ENCODE results near the gene SDC3.
"Not testable (repeated sequence)": the region's sequence is repeated elsewhere in the genome, so short reads cannot be mapped to it uniquely, and the experiment has no call there.

Gene SDC3

GRCh38 chr1:30908696-30909364 is at the start of gene SDC3:
Gene SDC3, minus strand, starts transcription at chr1:30908758. Its CDS starts 172 bp downstream, at chr1:30908586.
- DNase-seq (ENCODE audit: low spot score) = no peak

GRCh38 chr1:30957560-30958222 is 49.1 kb upstream of the SDC3 start:
- no peak for DNase-seq (ENCODE audit: low spot score)

GRCh38 chr1:30955448-30956015 is 47.0 kb upstream of the SDC3 start:
- DNase-seq (ENCODE audit: low spot score) = no peak

GRCh38 chr1:30953685-30954084 is 45.1 kb upstream of the SDC3 start:
- DNase-seq (ENCODE audit: low spot score) = no peak

- DNase-seq (ENCODE audit: low spot score) = no peak
These were observed 43.5 kb upstream of the SDC3 start for GRCh38 chr1:30952098-30952497.

GRCh38 chr1:30950700-30951099 is 42.1 kb upstream of the SDC3 start:
- DNase-seq (ENCODE audit: low spot score) = no peak

- DNase-seq (ENCODE audit: low spot score) = no peak
These were observed 41.5 kb upstream of the SDC3 start for GRCh38 chr1:30950053-30950452.

GRCh38 chr1:30949487-30949838 is 40.9 kb upstream of the SDC3 start:
- not testable (repeated sequence) for DNase-seq (ENCODE audit: low spot score)

- not testable (repeated sequence) for DNase-seq (ENCODE audit: low spot score)
These were observed 40.4 kb upstream of the SDC3 start for GRCh38 chr1:30948813-30949486.

- DNase-seq (ENCODE audit: low spot score) = no peak
These were observed 39.7 kb upstream of the SDC3 start for GRCh38 chr1:30948278-30948677.

GRCh38 chr1:30947212-30947611 is 38.7 kb upstream of the SDC3 start:
- DNase-seq (ENCODE audit: low spot score) = no peak

- no peak for DNase-seq (ENCODE audit: low spot score)
These were observed 33.9 kb upstream of the SDC3 start for GRCh38 chr1:30942326-30942963.

- DNase-seq (ENCODE audit: low spot score) = no peak
These were observed 32.0 kb upstream of the SDC3 start for GRCh38 chr1:30940541-30940940.

GRCh38 chr1:30936541-30937171 is 28.1 kb upstream of the SDC3 start:
- DNase-seq (ENCODE audit: low spot score) = no peak

GRCh38 chr1:30935758-30936157 is 27.2 kb upstream of the SDC3 start:
- DNase-seq (ENCODE audit: low spot score) = not testable (repeated sequence)

- DNase-seq (ENCODE audit: low spot score) = no peak
These were observed 26.1 kb upstream of the SDC3 start for GRCh38 chr1:30934613-30935012.

- no peak for DNase-seq (ENCODE audit: low spot score)
These were observed 25.3 kb upstream of the SDC3 start for GRCh38 chr1:30933874-30934252.

GRCh38 chr1:30930631-30931173 is 22.1 kb upstream of the SDC3 start:
- DNase-seq (ENCODE audit: low spot score) = no peak

- no peak for DNase-seq (ENCODE audit: low spot score)
These were observed 21.5 kb upstream of the SDC3 start for GRCh38 chr1:30929944-30930525.

GRCh38 chr1:30929135-30929889 is 20.8 kb upstream of the SDC3 start:
- peak; percentile 62 for DNase-seq (ENCODE audit: low spot score)

GRCh38 chr1:30928789-30929134 is 20.2 kb upstream of the SDC3 start:
- no peak for DNase-seq (ENCODE audit: low spot score)

Measured in hematopoietic multipotent progenitor cell treated with erythropoietin and hydrocortisone succinate and interleukin-3 and kit ligand, for 17 days (in vitro differentiated cells).